ENCODE data around the gene SIRT5. TPM values are rescaled to one million over a fixed set of nuclear protein-coding genes. Genes with fewer than 3 reads are reported as not detected.

The SIRT5 gene
- total and polyA plus RNA-seq, 2 experiments from 2014 or later = 9.8 to 13.1 TPM

Other genes with a start within 250 kb of the SIRT5 start
- gene TBC1D7, start 246.1 kb upstream of the SIRT5 start, total RNA-seq (2014; rRNA removed; shearing (Covaris generic)) = 42.8 and 62.0 TPM in 2 replicates
- 57.7 and 70.4 TPM in 2 replicates for gene TBC1D7, start 246.1 kb upstream of the SIRT5 start, polyA plus RNA-seq (2016; fragmentation: Nextera tagmentation; extraction: Ambion mirVana)
- 12.8 and 13.1 TPM in 2 replicates for gene GFOD1, start 87.0 kb upstream of the SIRT5 start, total RNA-seq (2014; rRNA removed; shearing (Covaris generic))
- gene GFOD1, start 87.0 kb upstream of the SIRT5 start, polyA plus RNA-seq (2016; fragmentation: Nextera tagmentation; extraction: Ambion mirVana) = 4.1 and 4.9 TPM in 2 replicates
- 97.2 and 110 TPM in 2 replicates for gene NOL7, start 40.7 kb downstream of the SIRT5 start, total RNA-seq (2014; rRNA removed; shearing (Covaris generic))
- gene NOL7, start 40.7 kb downstream of the SIRT5 start, polyA plus RNA-seq (2016; fragmentation: Nextera tagmentation; extraction: Ambion mirVana) = 251 and 253 TPM in 2 replicates
- gene RANBP9, start 137.2 kb downstream of the SIRT5 start, total RNA-seq (2014; rRNA removed; shearing (Covaris generic)) = 31.8 and 33.6 TPM in 2 replicates
- gene RANBP9, start 137.2 kb downstream of the SIRT5 start, polyA plus RNA-seq (2016; fragmentation: Nextera tagmentation; extraction: Ambion mirVana) = 11.9 and 12.1 TPM in 2 replicates
- gene MCUR1, start 240.0 kb downstream of the SIRT5 start, total RNA-seq (2014; rRNA removed; shearing (Covaris generic)) = 20.3 and 21.0 TPM in 2 replicates
- gene MCUR1, start 240.0 kb downstream of the SIRT5 start, polyA plus RNA-seq (2016; fragmentation: Nextera tagmentation; extraction: Ambion mirVana) = 63.5 and 65.3 TPM in 2 replicates

All from GM23338 (cell line).